Jurkat, Clone E6-1 (cell line): ENCODE measurements around the gene MAP2K5.
"Not testable (repeated sequence)": the region's sequence is repeated elsewhere in the genome, so short reads cannot be mapped to it uniquely, and the experiment has no call there.

Source experiments
- DNase-seq: peaks from one replicate; pipeline ENCODE4 v3.0.0-alpha.2; 2011; ENCODE audit warnings: low read depth, low spot score
- H3K4me3 ChIP-seq: 2 replicates; pipeline ENCODE4 v1.5.1; 2011; ENCODE audit warnings: mild to moderate bottlenecking, low read length, control low read depth, moderate library complexity

Gene MAP2K5

GRCh38 chr15:67585681-67586080 is 43.2 kb downstream of the MAP2K5 start:
- DNase-seq: no peak
- no peak overlapping the region for H3K4me3 ChIP-seq

- no peak overlapping the region for H3K4me3 ChIP-seq
- DNase-seq: no peak
These were observed 44.8 kb downstream of the MAP2K5 start for GRCh38 chr15:67587331-67587730.

DNA sequence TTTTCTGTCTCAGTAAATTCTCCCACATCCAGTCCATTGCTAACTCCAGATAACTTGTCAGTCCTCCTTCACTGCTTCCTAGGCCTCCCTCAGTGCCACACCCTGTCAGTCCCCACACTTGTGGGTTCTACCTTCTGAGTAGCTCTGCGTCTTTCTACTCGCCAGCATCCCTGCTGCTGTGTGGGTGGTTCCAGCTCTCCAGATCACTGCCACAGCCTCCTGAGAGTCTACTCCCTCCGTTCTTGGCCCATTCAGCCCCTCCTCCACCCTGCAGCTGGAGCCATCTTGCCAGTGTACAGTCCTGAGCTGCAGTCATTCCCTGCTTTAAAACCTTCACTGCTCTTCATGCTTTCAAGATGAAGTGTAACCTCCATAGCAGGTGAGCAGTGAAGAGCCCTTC is 45.3 kb downstream of the MAP2K5 start:
- DNase-seq: no peak
- no peak overlapping the region for H3K4me3 ChIP-seq

DNA sequence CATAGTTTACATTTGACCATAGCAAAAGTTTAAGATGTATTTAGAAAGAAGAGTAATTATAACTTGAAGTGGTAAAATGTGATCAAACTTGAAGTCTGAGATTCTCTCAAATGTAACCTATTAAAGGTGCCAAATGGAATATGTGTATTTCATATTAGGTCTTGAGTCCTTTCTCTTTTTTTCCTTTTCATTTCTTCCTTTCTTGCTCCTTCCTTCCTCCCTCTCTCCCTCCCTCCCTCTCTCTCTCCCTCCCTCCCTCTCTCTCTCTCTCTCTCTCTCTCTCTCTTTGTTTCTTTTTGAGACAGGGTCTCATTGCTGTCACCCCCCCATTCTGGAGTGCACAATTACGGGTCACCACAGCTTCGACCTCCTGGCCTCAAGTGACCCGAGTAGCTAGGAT is 47.7 kb downstream of the MAP2K5 start:
- no peak for DNase-seq
- no peak overlapping the region for H3K4me3 ChIP-seq

- no peak for DNase-seq
- H3K4me3 ChIP-seq: no peak overlapping the region
These were observed 49.7 kb downstream of the MAP2K5 start for GRCh38 chr15:67592245-67592644.

DNA sequence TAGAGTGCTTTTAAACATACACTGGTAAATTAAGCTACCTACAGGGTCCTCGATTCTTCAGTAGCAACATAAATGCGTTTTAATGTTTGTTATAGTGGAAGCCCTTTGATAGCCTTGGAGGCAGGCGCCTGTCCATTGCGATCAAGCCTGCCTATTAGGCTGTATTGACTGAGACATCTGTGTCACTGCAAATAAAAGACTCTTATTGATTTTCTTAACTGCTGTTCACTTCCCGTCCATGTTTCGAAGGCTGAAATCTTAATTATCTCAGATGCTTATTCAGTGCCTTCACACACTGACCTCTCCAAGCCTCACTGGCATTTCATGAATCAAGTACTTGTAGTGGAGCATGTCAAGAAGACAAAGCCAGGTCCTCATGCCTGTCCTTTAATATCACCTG is 51.1 kb downstream of the MAP2K5 start:
- DNase-seq: no peak
- no peak overlapping the region for H3K4me3 ChIP-seq

- DNase-seq: no peak
- no peak overlapping the region for H3K4me3 ChIP-seq
These were observed 52.3 kb downstream of the MAP2K5 start for GRCh38 chr15:67594770-67595169.

GRCh38 chr15:67595572-67595971 is 53.1 kb downstream of the MAP2K5 start:
- no peak overlapping the region for H3K4me3 ChIP-seq
- DNase-seq: no peak

- H3K4me3 ChIP-seq: no peak overlapping the region
- DNase-seq: no peak
These were observed 58.6 kb downstream of the MAP2K5 start for GRCh38 chr15:67601073-67601472.

- H3K4me3 ChIP-seq: no peak overlapping the region
- DNase-seq: no peak
These were observed 60.6 kb downstream of the MAP2K5 start for GRCh38 chr15:67603063-67603462.

DNA sequence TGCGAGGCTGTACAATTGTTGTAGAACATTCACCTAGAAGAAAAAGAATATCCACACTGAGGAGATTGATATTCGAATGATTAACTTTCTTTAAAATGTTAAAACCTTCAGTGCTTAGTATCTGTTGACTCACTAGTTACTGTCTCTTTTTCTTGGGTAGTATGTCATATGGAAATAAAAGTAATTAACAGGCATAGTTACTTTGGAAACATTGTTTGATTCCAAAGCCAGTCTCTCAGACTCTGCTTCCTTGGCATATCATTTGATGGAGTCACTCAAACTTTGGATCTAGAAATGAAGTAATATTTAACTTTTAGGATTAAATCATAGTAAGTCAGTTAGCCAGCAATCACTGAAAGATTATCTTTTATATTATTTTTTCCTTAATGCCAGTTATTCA is 63.4 kb downstream of the MAP2K5 start:
- H3K4me3 ChIP-seq: no peak overlapping the region

DNA sequence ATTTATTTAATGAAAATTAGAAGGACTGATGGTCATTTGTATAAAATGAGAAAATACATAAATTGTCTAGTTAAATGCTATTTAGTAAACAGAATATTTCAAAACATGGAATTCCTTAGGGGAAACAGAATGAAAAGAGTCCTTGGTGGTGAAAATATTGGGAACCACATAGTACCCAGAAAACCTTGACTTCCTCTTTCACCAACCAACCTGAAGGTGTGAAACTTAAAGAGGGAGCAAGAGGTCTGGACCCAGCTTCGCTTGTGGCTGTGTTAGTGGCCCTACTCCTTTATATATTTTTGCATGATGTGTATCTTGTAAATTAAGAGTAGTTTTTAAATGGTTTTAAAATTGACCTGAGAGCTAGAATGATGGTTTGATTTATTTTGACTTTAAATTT is 64.2 kb downstream of the MAP2K5 start:
- no peak for DNase-seq
- no peak overlapping the region for H3K4me3 ChIP-seq

More for the DNA sequence above, 63.4 kb downstream of the MAP2K5 start:
- no peak for DNase-seq

- no peak overlapping the region for H3K4me3 ChIP-seq
- no peak for DNase-seq
These were observed 64.8 kb downstream of the MAP2K5 start for GRCh38 chr15:67607329-67607728.

GRCh38 chr15:67607959-67608637 is 65.6 kb downstream of the MAP2K5 start:
- no peak for DNase-seq
- no peak overlapping the region for H3K4me3 ChIP-seq

DNA sequence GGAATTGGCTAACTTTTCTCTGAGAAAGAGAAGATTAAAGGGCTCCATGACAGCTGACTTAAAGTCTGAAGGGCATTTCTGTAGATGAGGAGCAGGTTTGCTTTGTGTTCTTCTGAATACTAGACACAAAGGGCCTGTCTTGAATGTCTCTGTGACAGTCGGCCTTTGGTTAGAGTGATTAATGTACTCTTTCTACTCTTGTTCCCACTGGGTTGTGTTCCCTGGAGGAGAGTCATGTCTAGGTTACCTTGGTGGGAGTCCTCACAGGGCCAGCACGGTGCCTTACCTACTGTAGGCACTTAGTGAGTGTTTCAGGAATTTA is 66.1 kb downstream of the MAP2K5 start:
- no peak for DNase-seq

GRCh38 chr15:67611370-67612369 is 69.2 kb downstream of the MAP2K5 start:
- DNase-seq: no peak
- H3K4me3 ChIP-seq: no peak overlapping the region

More for the DNA sequence above, 66.1 kb downstream of the MAP2K5 start:
- no peak overlapping the region for H3K4me3 ChIP-seq

- no peak overlapping the region for H3K4me3 ChIP-seq
- DNase-seq: no peak
These were observed 70.7 kb downstream of the MAP2K5 start for GRCh38 chr15:67613211-67613610.

DNA sequence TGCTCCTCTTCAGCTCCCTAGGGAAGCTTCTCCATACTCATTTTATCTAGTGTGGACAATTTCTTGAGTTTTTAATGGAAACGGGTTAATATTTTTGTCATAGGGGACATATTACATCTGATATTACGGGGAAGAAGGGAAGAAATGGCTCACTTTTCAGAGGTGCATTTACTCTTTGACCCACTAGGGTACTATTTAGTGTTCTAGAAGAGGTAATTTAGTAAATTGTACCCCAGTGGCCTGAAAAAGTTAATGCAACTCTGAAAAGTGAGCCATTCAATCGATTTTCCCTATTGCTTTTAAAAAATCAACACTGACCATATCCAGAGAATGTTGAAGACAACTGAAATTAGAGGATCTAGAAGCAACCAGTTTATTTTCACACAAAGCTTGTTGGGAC is 71.2 kb downstream of the MAP2K5 start:
- DNase-seq: peak; percentile 26
- no peak overlapping the region for H3K4me3 ChIP-seq

DNA sequence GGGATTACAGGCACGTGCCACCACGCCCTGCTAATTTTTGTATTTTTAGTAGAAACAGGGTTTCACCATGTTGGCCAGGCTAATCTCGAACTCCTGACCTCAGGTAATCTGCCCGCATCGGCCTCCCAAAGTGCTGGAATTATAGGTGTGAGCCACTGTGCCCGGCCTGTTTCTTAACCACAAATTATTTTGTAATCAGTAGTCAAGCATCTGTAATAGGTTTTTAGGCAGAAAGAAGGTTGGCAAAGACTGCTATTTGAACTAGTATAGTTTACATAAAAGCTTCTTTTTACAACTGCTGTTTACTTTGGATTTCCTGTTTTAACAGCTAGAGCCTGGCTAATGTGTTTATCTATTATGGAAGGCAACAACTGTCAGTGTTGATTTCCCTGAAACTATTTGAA is 72.6 kb downstream of the MAP2K5 start:
- not testable (repeated sequence) for DNase-seq, H3K4me3 ChIP-seq

GRCh38 chr15:67618297-67618696 is 75.8 kb downstream of the MAP2K5 start:
- no peak overlapping the region for H3K4me3 ChIP-seq
- no peak for DNase-seq
